HG02623 (cell line): ENCODE data around the gene SBF2.
"Not testable (repeated sequence)": the region's sequence is repeated elsewhere in the genome, so short reads cannot be mapped to it uniquely, and the experiment has no call there.

Source experiments
- ATAC-seq: cut with Tn5 transposase; IDR thresholded peaks from one replicate; pipeline ENCODE4 v1.9.1; 2021; ENCODE audit warnings: moderate library complexity; ENCODE audit not compliant: unreplicated experiment

Gene SBF2

GRCh38 chr11:10075141-10075540 is 218.9 kb downstream of the SBF2 start:
- no peak for ATAC-seq

GRCh38 chr11:10072841-10073240 is 221.2 kb downstream of the SBF2 start:
- no peak for ATAC-seq

GRCh38 chr11:10072142-10072541 is 221.9 kb downstream of the SBF2 start:
- no peak for ATAC-seq

GRCh38 chr11:10067629-10068300 is 226.3 kb downstream of the SBF2 start:
- no peak for ATAC-seq

- no peak for ATAC-seq
These were observed 227.6 kb downstream of the SBF2 start for GRCh38 chr11:10066441-10066840.

GRCh38 chr11:10064828-10065227 is 229.2 kb downstream of the SBF2 start:
- no peak for ATAC-seq

GRCh38 chr11:10058356-10058755 is 235.7 kb downstream of the SBF2 start:
- no peak for ATAC-seq

GRCh38 chr11:10051868-10052586 is 242.0 kb downstream of the SBF2 start:
- ATAC-seq = no peak

GRCh38 chr11:10050561-10050960 is 243.5 kb downstream of the SBF2 start:
- no peak for ATAC-seq

- no peak for ATAC-seq
These were observed 244.3 kb downstream of the SBF2 start for GRCh38 chr11:10049756-10050155.

GRCh38 chr11:10048350-10048749 is 245.7 kb downstream of the SBF2 start:
- no peak for ATAC-seq

- ATAC-seq = no peak
These were observed 249.4 kb downstream of the SBF2 start for GRCh38 chr11:10044618-10045017.

GRCh38 chr11:10042699-10043098 is 251.3 kb downstream of the SBF2 start:
- no peak for ATAC-seq

GRCh38 chr11:10041748-10042446 is 252.1 kb downstream of the SBF2 start:
- no peak for ATAC-seq

GRCh38 chr11:10041332-10041731 is 252.7 kb downstream of the SBF2 start:
- no peak for ATAC-seq

GRCh38 chr11:10038521-10039302 is 255.3 kb downstream of the SBF2 start:
- ATAC-seq = no peak

GRCh38 chr11:10035932-10036331 is 258.1 kb downstream of the SBF2 start:
- ATAC-seq = not testable (repeated sequence)

GRCh38 chr11:10032935-10033334 is 261.1 kb downstream of the SBF2 start:
- ATAC-seq = no peak

GRCh38 chr11:10030122-10030490 is 263.9 kb downstream of the SBF2 start:
- ATAC-seq = no peak

- ATAC-seq = no peak
These were observed 264.5 kb downstream of the SBF2 start for GRCh38 chr11:10029386-10030121.

- no peak for ATAC-seq
These were observed 267.5 kb downstream of the SBF2 start for GRCh38 chr11:10026514-10026913.
